Sigmoid colon (tissue), 4 donors: ENCODE measurements around the gene NRP1.

ENCODE experiments used
- CTCF ChIP-seq, 4 experiments: fragments of 450-650 bp in 3 of 4; fragments of 200-600 bp in 1 of 4; IDR thresholded peaks; one replicate each; pipeline ENCODE4 v1.5.1; 2016 to 2019; ENCODE audit warnings: antibody characterized with exemption in 4 of 4, mild to moderate bottlenecking in 3 of 4, moderate library complexity in 2 of 4
- EP300 ChIP-seq, 4 donors: sonication (generic); formaldehyde crosslinking; IDR thresholded peaks; one replicate each; pipeline ENCODE4 v1.6.1; 2017; ENCODE audit warnings: antibody characterized with exemption in 4 of 4
- POLR2A ChIP-seq, 2 donors: fragments of 450-650 bp; IDR thresholded peaks; one replicate each; pipeline ENCODE4 v1.6.1; 2016; ENCODE audit warnings: antibody characterized with exemption in 2 of 2, mild to moderate bottlenecking in 2 of 2, moderate library complexity in 2 of 2
- POLR2AphosphoS5 ChIP-seq, 4 donors: sonication (generic); formaldehyde crosslinking; IDR thresholded peaks; one replicate each; pipeline ENCODE4 v1.6.1; 2017; ENCODE audit warnings: antibody characterized with exemption in 4 of 4

- no peak for TF ChIP-seq CTCF (IDR thresholded peaks at IDR 0.05)
- no peak for TF ChIP-seq POLR2A (IDR thresholded peaks at IDR 0.05)
- no peak for TF ChIP-seq POLR2AphosphoS5 (IDR thresholded peaks at IDR 0.05)
- no peak for TF ChIP-seq EP300 (IDR thresholded peaks at IDR 0.05)
Measured at GRCh38 chr10:33198610-33199009, 135.9 kb downstream of the NRP1 start.
